Activated naive CD8-positive, alpha-beta T cell treated with anti-CD3 and anti-CD28 coated beads, Interleukin-2, amount 50 U/mL, for 16 hours (primary cell): ENCODE results near the gene SLC37A1.
"Not testable (repeated sequence)": the region's sequence is repeated elsewhere in the genome, so short reads cannot be mapped to it uniquely, and the experiment has no call there.

Experiments used
- DNase-seq: peaks from one replicate; pipeline ENCODE4 v3.0.0-alpha.2; 2020; ENCODE audit warnings: low read depth, low spot score

Gene SLC37A1

DNA sequence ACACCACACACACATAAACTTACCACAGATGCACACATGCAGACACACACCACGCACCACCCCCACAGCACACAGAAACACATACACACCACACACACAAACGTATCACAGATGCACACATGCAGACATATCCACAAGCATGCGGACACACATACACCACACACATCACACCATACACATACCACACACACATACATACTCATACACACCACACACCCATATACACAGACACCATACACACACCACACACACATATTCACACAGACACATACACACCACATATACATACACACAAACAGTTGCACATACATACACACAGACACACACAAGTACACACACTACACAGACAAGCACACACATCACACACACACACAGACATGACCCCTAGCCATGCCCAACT is 102.3 kb downstream of the SLC37A1 start:
- no peak for DNase-seq

DNA sequence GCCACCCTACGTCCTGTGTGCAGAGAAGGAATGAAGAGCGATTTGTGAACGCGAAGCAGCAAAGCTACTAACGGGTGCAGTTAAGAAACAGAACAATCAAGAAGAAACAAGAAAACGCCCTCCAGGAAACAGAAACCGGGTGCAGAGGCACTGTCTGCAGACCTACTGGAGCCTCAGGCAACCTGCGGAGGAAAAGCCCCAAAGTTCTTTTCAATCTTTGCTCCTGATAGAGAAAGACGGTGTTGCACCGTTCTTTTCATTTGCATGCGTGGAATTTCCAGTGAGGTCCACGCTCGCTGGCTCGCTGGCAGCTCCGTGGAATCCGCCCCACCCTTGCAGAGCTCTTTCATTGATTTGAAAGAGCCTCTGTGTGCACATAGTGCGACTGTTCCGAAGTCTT is 102.8 kb downstream of the SLC37A1 start:
- no peak for DNase-seq

DNA sequence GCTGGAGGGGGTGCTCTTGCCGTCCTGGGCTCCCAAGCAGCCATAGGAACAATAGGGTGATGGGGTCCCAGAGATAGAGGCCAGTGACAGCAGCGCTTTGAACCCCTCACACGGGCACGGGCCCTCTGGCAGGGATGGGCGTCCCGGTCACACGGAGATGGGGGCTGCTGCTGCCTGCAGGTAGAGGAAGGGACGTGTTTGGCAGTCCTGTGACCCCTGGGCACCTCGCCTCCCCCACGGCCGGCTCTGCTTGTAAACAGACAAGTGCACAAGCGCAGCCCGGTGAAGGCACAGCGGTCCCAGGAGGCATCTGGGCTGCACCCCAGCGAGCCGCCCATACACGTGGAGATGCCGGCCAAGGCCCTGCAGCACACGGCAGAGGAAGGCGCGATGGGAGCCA is 103.3 kb downstream of the SLC37A1 start:
- DNase-seq, result no peak

DNA sequence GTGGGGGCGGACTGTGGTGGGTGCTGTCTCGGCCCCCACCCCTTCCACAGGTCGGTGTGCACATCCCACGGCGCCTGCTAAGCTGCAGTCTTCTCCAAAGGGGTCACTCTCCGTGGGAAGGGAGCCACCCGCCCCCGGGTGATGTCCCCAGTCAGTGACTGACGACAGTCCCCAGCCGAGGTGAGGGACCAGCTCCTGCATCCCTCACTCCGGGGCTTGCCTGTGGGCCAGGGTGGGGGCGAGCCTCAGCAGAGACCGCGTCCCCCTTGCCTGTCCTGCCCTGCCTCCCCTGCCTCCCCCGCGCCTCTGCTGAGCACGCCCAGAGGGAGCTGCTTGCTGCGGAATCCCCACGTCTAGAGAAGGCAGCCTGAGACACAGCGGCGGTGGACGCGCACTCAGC is 103.8 kb downstream of the SLC37A1 start:
- DNase-seq, result no peak

- DNase-seq, result no peak
Observed at GRCh38 chr21:42618707-42619102, 105.1 kb downstream of the SLC37A1 start.

GRCh38 chr21:42619166-42619565 is 105.5 kb downstream of the SLC37A1 start:
- no peak for DNase-seq

GRCh38 chr21:42619841-42620240 is 106.2 kb downstream of the SLC37A1 start:
- DNase-seq, result no peak

GRCh38 chr21:42621166-42621818 is 107.6 kb downstream of the SLC37A1 start:
- no peak for DNase-seq

DNA sequence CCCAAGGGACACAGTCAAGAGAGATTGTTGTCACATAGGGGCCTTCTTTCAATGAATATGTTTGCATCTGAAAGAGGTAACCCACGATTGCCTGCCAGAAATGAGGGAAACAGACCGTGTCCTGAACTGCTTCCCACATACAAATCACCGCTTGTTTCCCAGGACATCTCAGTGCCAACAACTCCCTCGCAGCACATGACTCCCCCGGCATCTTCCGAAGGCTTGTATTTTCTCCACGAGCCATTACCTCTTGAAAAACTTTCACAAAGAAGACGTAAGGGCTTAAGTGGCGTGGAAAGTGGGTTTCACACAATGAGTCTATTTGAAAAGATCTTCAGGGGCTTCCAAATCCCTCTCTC is 108.1 kb downstream of the SLC37A1 start:
- DNase-seq, result no peak

DNA sequence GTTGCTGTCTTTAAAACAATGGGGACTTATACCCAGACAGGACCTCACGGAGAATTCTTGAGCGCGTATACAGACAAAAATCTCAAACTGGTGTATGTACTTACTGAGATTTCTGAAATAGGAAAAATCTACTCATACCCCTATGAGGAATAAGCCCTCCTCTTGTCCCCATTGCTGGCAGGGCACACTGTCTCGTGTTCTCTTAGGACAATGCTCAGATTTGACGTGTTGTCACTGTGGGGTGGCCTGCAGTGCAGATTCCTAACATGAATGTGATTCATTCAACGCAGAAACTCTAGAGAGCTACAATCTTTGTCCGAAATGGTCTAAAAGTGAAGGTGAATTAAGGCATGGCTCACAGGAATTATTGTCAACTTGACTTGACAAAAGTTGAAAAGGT is 108.6 kb downstream of the SLC37A1 start:
- no peak for DNase-seq

GRCh38 chr21:42623694-42624093 is 110.0 kb downstream of the SLC37A1 start:
- no peak for DNase-seq

DNA sequence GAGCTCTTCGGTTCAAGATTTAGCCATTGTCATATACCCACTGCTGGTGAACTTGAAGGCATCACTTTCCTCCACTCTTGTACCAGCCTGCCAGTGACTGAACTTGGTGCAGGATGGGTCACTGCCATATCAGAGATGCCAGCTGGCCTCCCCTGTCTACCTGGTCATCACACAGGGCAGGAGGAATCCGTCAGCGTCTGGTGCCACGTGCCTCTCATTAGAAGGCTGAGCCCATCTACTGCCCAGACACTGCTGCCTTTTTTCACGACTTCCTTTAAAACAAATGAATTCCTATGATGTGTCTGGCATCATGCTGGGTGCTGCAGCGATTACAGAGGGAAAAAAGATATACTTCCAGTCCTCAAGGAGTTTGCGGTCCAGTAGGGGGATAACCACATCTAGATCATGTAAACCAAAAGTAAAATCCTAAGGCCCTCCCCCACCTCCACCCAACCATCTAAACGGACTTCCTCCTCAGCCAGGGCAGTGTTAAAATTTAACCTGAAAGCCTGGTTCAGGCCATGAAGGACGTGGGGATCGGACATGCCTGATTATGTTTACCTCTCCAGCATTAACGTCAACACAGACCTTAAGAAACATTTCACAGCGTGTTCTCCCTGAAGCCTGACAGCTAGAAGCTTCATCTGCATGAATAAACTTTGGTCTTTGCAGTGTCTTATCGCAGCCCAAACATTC is 110.6 kb downstream of the SLC37A1 start:
- DNase-seq, result no peak

GRCh38 chr21:42624936-42625335 is 111.3 kb downstream of the SLC37A1 start:
- DNase-seq, result no peak

DNA sequence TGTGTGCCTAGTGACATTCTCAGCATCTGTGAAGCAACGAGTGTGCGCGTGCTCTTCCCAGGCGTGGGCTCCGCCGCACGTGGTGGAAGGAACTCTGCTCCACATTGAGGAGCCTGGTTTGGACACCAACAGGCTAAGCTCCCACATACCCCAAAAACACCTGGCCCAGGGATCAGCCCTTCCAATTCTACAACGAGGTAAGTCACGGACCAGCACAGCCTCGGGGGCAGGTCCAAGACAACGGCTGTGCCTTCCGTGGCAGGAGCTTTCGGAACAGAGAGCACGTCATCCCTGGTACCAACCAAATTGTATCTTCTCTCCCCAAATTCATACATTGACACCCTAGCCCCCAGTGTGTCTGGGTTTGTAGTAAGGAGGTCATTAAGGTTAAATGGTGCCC is 112.5 kb downstream of the SLC37A1 start:
- DNase-seq, result no peak

DNA sequence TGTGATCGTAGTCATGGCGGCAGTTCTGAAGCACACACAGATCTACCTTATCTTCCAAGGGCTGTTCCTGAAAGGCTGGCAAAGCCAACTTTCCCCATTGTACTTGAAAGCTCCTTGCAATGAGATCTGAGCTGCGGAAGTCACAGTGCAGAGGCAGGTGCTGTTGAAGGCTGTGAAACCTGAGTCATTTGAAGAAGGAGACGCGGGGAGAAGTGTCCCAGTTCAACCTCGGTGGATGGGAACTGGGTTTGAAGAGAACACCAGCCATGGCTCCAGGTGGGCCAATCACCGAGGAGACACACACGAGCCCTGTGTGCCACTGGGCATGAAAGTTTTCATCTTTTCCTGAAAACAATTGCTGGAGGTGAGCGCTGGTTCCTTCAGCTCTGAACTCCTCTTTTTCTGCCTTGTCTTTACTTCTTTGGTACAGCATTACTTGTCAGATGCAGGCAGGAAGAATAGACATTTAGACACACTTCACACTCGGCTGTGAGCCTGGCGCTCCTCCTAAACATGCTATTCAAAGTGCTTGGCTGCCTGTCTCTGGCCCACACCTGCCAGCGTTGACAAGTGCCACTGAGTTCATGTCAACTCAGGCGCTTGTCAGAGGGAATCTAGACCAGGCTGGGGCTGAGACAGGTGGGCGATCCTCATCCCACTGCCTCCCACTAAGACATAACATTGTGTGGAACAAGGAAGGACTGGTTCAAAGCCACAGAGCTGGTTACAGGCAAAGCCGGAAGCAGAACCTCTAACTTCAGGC is 114.1 kb downstream of the SLC37A1 start:
- no peak for DNase-seq

- DNase-seq, result not testable (repeated sequence)
Observed at GRCh38 chr21:42628466-42629061, 114.9 kb downstream of the SLC37A1 start.

GRCh38 chr21:42629933-42630589 is 116.4 kb downstream of the SLC37A1 start:
- DNase-seq, result no peak

- DNase-seq, result no peak
Observed at GRCh38 chr21:42630626-42631025, 117.0 kb downstream of the SLC37A1 start.
